ENCODE measurements around the gene RAB33B.

DNA sequence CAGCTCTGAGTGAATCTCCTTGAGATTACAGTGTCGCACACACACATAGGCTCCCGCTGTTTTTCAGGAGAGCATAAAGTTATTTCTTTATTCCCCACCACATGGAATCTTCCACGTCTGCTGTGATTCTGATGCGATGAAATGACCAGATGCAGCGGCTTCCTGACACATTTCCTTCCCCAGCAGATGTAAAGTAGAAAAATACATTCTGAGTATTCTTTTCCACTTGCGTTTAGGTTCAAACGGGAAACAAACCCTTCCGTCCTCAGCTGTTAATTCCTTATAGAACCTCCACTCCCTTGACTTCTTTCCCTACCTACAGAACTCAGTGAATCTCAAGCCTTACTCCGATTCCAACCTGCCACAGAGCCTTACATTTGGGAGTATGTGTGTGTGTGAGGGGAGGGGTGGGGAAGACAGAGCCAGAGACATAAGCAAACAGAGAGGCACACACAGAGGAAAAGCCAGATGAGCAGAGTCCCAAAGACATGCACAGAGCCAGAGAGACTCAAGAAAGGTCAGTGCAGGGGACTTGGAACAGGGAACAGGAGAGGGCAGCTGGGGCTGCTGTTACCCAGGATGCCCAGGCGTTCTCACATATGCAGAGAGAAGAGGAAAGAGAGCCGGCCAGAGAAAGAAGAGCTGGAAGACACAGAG, 54.8 kb downstream of the RAB33B start:
- TF ChIP-seq, protein P1, sequence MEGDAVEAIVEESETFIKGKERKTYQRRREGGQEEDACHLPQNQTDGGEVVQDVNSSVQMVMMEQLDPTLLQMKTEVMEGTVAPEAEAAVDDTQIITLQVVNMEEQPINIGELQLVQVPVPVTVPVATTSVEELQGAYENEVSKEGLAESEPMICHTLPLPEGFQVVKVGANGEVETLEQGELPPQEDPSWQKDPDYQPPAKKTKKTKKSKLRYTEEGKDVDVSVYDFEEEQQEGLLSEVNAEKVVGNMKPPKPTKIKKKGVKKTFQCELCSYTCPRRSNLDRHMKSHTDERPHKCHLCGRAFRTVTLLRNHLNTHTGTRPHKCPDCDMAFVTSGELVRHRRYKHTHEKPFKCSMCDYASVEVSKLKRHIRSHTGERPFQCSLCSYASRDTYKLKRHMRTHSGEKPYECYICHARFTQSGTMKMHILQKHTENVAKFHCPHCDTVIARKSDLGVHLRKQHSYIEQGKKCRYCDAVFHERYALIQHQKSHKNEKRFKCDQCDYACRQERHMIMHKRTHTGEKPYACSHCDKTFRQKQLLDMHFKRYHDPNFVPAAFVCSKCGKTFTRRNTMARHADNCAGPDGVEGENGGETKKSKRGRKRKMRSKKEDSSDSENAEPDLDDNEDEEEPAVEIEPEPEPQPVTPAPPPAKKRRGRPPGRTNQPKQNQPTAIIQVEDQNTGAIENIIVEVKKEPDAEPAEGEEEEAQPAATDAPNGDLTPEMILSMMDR (IDR thresholded peaks at IDR 0.05; ENCODE audit: low read depth, low read length, poor library complexity, severe bottlenecking): no peak
- TF ChIP-seq EZH2phosphoT487 (IDR thresholded peaks at IDR 0.05; ENCODE audit: borderline replicate concordance, low read length): no peak

Measured in DOHH2 (cell line).